ENCODE measurements around the gene AP2B1.

AP2B1 gene

GRCh38 chr17:35734396-35734795, 147.3 kb downstream of the AP2B1 start:
- TF ChIP-seq, protein P1, sequence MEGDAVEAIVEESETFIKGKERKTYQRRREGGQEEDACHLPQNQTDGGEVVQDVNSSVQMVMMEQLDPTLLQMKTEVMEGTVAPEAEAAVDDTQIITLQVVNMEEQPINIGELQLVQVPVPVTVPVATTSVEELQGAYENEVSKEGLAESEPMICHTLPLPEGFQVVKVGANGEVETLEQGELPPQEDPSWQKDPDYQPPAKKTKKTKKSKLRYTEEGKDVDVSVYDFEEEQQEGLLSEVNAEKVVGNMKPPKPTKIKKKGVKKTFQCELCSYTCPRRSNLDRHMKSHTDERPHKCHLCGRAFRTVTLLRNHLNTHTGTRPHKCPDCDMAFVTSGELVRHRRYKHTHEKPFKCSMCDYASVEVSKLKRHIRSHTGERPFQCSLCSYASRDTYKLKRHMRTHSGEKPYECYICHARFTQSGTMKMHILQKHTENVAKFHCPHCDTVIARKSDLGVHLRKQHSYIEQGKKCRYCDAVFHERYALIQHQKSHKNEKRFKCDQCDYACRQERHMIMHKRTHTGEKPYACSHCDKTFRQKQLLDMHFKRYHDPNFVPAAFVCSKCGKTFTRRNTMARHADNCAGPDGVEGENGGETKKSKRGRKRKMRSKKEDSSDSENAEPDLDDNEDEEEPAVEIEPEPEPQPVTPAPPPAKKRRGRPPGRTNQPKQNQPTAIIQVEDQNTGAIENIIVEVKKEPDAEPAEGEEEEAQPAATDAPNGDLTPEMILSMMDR (conservative IDR thresholded peaks at IDR 0.05): no peak
- no peak for TF ChIP-seq ZFX (IDR thresholded peaks at IDR 0.05)
- H3K27ac ChIP-seq: no peak overlapping the region

DNA sequence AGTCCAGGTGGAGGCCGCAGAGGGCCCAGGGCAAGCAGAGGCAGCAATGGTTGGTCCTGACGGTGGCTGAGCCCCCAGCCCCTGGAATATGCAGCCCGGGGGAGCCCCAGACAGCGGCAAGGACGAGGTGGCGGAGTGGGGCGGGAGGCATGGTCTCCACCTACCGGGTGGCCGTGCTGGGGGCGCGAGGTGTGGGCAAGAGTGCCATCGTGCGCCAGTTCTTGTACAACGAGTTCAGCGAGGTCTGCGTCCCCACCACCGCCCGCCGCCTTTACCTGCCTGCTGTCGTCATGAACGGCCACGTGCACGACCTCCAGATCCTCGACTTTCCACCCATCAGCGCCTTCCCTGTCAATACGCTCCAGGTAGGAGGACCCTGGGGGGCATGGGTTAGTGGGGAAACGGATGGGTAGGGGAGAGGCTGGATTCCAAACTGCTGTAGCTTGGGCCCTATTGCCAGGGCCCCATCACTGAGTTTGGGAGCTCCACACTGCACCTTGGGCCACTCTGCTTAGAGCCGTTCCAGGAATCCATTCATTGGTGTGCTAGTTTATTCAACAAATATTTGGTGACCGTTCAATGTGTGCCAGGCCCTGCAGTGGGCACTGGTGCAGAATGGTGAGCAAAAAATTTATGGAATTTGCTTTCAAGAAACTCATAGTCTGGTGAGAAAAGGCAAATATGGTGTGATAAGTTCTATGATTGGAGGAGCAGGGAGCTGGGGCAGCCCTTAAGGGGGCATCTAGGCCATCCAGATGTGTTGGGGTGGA, 148.1 kb downstream of the AP2B1 start:
- TF ChIP-seq ZFX (IDR thresholded peaks at IDR 0.05): no peak
- TF ChIP-seq, protein P1 (conservative IDR thresholded peaks at IDR 0.05): no peak
- H3K27ac ChIP-seq: no peak overlapping the region

DNA sequence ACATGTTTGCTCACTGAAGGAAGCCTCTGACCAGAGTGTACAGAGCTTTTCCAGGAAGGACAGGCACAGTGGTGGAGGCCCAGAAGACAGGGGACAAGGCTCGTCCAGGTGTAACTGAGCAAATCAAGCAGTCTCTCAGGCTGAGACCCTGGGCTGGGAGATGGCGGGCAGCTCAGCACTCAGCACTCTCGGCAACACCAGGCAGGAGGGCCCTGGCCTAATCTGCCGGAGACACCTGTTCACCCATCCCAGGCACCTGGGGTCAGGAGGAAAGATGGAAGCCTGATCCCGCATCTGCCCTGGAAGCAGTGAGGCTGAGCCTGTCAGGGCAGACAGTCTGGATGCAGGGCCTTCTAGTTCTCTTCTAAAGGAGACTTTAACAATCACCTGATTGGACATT, 149.1 kb downstream of the AP2B1 start:
- no peak for TF ChIP-seq ZFX (IDR thresholded peaks at IDR 0.05)
- TF ChIP-seq, protein P1 (conservative IDR thresholded peaks at IDR 0.05): no peak
- H3K27ac ChIP-seq: no peak overlapping the region

GRCh38 chr17:35738519-35739133, 151.5 kb downstream of the AP2B1 start:
- TF ChIP-seq, protein P1 (conservative IDR thresholded peaks at IDR 0.05): no peak
- no peak for TF ChIP-seq ZFX (IDR thresholded peaks at IDR 0.05)
- no peak overlapping the region for H3K27ac ChIP-seq

- H3K27ac ChIP-seq: no peak overlapping the region
Measured at GRCh38 chr17:35740216-35740615, 153.1 kb downstream of the AP2B1 start.

DNA sequence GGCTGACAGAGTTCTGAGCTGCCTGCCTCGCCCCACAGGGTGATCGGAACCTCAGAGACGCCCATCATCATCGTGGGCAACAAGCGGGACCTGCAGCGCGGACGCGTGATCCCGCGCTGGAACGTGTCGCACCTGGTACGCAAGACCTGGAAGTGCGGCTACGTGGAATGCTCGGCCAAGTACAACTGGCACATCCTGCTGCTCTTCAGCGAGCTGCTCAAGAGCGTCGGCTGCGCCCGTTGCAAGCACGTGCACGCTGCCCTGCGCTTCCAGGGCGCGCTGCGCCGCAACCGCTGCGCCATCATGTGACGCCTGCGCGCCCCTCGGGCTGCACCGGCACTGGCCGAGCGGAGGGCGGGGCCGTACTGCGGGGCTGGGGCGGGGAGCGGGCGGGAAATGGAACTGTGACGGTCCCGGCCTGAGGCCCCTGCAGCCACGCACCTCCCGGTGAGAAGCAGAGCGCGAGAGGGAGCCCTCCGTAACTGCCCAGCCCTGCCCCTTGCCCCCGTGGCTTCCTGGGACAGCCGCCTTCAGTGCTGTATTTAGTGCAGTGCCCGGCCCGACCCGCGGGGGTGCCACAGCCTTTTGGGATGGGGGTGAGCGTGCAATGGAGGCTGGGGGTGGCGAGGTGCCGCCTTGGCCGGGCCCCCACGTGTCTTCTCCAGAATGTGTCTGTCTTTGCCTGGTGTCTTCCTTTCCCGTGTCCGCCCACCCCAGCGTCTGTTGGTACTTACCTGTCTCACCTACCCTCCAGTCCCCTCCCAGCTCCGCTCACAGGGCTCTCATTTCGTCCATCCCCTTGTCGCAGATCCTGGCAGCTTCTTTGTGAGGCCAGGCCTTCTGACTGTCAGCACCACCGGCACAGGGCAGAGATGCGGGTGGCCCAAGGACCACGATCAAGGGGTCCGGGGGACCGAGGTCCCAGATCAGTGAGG, 154.1 kb downstream of the AP2B1 start:
- no peak for TF ChIP-seq ZFX (IDR thresholded peaks at IDR 0.05)
- TF ChIP-seq, protein P1 (conservative IDR thresholded peaks at IDR 0.05): no peak
- no peak overlapping the region for H3K27ac ChIP-seq

More at GRCh38 chr17:35740216-35740615, 153.1 kb downstream of the AP2B1 start:
- TF ChIP-seq ZFX (IDR thresholded peaks at IDR 0.05): no peak
- TF ChIP-seq, protein P1 (conservative IDR thresholded peaks at IDR 0.05): no peak
